HG02642 (cell line): Measurements from ENCODE around the gene NENF.

Source experiments
- ATAC-seq: cut with Tn5 transposase; IDR thresholded peaks from one replicate; pipeline ENCODE4 v1.9.1; 2021; ENCODE audit warnings: mild to moderate bottlenecking; ENCODE audit not compliant: unreplicated experiment, poor library complexity

The NENF gene

GRCh38 chr1:212430955-212431394, 1.7 kb upstream of the NENF start:
- ATAC-seq = no peak

GRCh38 chr1:212431644-212432043, 1.1 kb upstream of the NENF start:
- no peak for ATAC-seq

GRCh38 chr1:212432272-212432660, 454 bp upstream of the NENF start:
- no peak for ATAC-seq

GRCh38 chr1:212433577-212434462, 1.1 kb downstream of the NENF start:
- no peak for ATAC-seq

GRCh38 chr1:212434992-212435391, 2.3 kb downstream of the NENF start:
- no peak for ATAC-seq

- ATAC-seq = no peak
These were observed 4.6 kb downstream of the NENF start for GRCh38 chr1:212437179-212437798.

- ATAC-seq = no peak
These were observed 6.1 kb downstream of the NENF start for GRCh38 chr1:212438831-212439237.

GRCh38 chr1:212440419-212440818, 7.7 kb downstream of the NENF start:
- ATAC-seq = no peak

- ATAC-seq = no peak
These were observed 9.7 kb downstream of the NENF start for GRCh38 chr1:212442408-212442807.

- ATAC-seq = no peak
These were observed 13.6 kb downstream of the NENF start for GRCh38 chr1:212446333-212446732.

- ATAC-seq = no peak
These were observed 14.8 kb downstream of the NENF start for GRCh38 chr1:212447478-212447877.

GRCh38 chr1:212450331-212450881, 17.7 kb downstream of the NENF start:
- no peak for ATAC-seq

GRCh38 chr1:212451416-212452322, 18.9 kb downstream of the NENF start:
- ATAC-seq = no peak

GRCh38 chr1:212452323-212453155, 19.8 kb downstream of the NENF start:
- no peak for ATAC-seq

- ATAC-seq = no peak
These were observed 20.6 kb downstream of the NENF start for GRCh38 chr1:212453156-212453857.

GRCh38 chr1:212454741-212455140, 22.0 kb downstream of the NENF start:
- ATAC-seq = no peak

- no peak for ATAC-seq
These were observed 22.7 kb downstream of the NENF start for GRCh38 chr1:212455401-212455800.

- ATAC-seq = peak; percentile 63
These were observed 23.2 kb downstream of the NENF start for GRCh38 chr1:212455803-212456528.
